Medulla oblongata (tissue), 1 donor: ENCODE results near the gene DENND1A.

Source experiments
- DNase-seq: peaks from one replicate; pipeline ENCODE4 v3.0.0-alpha.2; 2015; ENCODE audit errors: extremely low spot score

Gene DENND1A

DNA sequence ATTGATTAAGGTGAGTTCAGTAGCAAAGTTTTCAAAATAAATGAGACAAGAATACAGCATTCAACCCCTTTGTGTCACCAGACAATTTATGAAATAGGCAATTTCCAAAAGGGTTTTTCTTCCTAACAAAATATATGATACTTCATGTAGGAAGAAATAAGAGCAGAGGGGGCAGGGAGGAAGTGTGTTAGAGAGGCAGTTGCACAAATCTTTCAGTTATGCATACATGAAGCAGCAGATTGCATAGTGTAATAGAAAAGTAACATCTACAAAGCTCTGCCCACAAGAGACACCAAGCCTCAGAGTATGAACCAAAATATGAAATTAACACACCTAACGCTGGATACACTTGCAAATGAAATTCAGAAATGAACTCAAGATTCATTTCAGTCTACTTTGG is 157.0 kb downstream of the DENND1A start:
- no peak for DNase-seq

DNA sequence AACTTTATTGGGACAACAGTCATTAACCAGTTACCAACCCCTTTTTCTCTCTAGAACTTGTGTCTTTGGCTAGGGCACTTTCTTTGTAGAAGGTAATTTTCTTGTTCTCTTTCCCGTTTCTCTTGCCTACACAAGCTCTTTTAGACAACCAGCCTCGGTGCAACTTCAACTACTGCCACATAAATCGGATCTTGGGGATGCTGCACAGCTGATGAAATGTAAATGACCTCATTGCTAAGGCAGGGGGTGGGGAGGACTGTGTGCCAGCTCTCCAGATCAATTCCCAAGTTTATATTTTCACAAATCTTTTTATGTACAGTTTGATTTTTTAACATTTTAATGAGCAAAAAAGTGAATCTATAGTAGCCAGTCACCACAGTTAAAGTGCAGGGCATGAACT is 157.6 kb downstream of the DENND1A start:
- no peak for DNase-seq

DNA sequence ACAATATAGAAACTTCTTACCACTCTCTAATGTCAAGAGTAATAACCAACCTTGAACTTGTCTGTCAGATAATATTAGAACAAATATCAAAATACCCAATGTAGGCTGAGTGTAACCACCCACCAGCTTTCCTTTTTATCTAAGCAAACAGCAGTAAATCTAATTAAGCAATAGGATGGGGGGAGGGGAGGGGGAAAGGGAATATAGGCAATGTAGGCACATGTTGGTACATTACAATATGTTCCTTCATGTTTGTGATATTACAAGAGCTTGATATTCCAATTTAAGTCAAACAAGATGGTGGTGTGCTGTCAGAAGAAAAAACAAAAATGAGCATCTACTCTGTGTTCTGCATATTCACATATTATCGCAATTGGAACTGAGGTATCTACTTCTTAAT is 158.2 kb downstream of the DENND1A start:
- DNase-seq, result no peak

DNA sequence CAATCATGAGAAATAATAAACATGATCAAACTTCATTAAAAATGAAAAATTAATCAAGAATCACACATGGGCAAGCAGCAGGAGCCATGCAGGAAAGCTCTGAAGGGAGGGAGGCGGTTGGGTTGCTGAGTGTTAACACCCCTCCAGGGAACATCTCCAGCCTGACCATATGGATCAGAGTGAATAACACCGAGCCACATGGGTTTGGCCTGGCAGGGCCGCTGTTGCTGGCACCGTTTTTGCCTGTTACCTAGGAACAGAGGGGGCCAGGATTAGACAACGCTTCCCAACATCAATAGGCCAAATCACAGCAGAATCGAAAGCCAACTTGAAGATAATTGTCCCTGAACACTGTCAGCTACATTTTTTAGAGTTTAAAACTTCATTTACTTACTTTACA is 160.2 kb downstream of the DENND1A start:
- peak; percentile 38 for DNase-seq

DNA sequence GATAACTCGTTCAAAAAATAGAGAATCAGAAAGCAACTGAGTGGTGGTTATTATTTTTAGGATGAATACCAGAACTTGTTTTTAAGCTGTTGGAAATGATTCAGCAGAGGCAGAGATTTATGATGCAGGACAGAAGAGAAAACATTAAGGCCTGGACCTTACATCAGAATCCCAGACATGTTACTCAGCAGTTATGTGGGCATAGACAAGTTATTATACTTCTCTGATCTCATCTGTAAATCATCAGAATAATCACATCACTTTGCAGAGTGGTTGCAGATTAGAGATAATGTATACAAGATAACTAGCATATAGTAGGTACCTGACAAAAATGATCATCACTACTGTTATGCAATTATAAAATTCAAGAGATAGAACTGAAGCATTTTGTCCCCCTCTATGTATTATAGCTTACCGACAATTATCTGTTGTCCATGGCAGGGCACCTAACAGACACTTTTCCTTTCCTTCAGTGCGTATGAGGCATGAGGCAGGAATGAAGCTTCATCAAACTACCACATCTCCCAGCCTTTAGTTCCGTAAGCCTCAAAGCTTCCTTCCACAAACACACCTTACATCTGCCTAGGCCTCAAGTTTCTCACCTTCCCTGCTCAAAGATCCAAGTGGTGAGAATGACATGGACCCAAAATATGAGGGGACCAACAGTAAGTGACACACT is 165.9 kb downstream of the DENND1A start:
- no peak for DNase-seq

- DNase-seq, result no peak
Measured at GRCh38 chr9:123761905-123762605, 167.9 kb downstream of the DENND1A start.

DNA sequence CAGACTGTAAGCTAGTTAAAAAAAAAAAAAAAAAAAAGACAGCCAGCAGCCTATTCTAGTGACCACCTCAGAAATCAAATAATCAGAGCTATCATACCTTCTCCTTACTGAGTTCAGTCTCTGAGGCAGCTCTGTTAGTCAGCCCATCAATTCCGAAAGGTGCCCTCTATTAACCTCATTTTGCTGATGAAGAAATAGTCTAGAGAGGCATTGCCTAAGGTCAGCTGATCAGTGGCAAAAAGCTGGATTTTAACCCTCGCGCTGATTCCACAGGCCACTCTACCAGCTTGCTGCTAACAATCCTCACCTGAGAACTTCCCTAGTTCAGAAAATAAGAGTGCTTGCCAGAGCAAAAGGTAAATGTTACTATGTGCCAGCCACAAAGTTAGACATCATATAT is 172.0 kb downstream of the DENND1A start:
- DNase-seq, result no peak

DNA sequence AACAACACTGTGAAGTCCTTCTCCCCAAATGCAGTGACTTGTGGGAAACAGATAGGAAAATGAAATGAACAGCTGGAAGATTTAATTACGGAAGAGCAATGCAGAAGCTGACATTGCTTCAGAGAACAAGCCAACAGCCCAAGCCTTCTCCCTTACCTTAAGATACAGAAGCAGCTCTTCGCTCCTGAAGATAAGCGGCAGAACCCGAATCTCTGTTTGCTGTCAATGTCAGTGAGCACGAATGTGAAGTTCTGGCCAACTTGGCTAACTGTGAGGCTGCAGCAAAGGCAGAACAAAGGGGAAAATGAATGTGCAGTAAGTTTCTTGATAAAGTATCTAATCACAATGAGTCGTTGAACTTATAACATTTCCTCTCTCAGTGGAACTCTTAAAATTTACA is 172.4 kb downstream of the DENND1A start:
- DNase-seq, result no peak

DNA sequence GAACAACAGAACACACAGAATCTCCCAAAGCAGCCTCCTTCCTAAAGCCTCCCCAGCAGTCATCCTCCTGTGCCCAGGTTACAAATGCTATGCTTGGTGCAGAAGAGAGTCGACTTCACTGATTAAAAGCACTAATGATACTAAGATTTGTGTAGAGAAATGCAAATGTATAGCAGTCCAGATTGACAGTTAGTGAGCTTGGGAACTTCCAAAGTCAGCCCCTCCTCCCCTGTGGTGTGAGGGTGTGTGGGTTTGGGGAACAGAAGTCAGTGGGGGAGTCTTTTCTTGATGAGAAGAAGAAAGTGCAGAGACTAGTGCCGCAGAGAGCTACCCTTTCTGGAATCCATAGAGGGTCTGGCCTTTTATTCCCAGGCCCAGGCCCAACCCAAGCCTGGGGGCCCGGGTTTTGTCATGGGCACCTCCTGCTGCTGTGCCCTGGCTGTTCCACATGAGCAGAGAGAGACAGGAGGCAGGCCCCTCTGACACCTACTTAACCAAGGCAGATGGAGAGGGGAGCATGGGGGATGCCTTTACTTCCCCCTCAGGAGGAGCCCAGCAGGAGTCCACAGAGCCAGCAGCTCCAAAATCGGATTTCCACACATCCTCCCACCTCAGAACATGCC is 173.3 kb downstream of the DENND1A start:
- no peak for DNase-seq

DNA sequence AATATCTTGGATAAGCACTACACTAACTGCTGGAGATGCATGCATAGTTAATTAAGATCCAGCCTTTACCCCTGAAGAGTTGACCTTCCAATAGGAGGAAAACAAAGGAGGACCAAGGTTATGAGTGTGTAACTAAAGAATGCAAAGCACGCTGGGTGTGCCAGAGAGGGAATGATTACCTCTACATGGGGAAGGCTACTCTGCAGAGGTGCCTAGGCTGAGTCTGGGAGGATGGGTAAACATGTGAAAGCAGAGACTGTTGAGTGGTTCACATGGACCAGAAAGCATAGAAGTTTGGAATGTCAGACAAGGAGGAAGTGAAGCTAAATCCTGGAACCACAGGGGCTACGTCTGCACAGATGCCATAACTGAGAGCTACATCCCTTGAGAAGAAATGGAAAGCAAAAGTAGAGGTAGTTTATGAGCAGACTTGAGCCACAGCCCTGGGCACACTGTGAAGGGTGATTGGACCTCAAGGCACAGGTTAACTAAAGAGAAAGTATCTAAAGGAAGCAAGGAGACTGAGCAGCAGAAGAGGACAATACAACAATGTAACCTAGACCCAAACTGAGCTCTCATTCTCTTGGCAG is 176.2 kb downstream of the DENND1A start:
- no peak for DNase-seq

DNA sequence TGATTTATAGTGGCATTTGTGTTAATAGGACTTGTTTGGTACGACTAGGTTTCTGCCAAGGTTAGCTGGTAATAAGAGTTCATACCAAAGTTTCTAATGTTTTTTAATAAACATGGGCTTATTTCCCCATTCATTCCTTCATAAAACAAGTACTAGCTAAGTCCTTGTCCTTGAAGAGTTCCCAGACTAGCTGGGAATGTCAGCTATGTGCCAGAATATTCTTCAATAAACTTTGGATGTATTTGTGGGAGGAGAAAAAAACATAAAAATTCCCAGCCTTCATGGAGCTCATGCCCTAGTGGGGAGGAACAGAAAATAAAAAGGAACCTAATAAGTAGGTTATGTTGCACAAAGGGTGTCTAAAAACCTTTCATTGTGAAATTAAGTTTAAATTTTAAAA is 176.9 kb downstream of the DENND1A start:
- DNase-seq, result no peak

DNA sequence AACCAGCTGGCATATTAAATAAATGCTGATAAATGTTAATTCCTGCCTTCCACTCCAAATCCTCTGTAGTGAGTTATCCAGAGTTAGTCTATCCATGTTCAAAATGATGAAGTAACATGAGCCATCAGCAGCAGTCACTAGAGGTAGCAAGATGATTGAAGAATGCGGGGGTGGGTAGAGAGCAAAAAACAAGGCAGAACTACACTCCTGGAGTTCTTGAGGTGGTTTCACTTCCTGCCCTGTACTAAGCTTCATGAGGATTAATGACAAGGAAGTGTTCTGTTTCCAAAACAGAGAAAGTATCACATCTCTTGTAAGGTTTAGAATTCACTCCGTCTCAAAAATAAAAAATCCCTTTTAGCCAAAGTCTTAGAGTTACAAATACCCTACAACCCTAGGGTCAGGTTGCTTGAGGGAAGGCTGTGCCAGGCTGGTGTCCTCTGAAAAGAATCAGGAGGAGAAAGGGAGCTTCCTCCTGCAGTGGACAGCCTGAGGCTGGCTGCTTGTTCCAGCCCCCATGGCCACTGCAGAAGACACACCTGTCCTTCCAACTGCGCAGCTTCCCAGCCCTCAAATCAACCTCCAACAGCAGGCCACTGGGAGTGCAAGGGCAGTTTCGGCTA is 180.2 kb downstream of the DENND1A start:
- DNase-seq, result peak; percentile 65

DNA sequence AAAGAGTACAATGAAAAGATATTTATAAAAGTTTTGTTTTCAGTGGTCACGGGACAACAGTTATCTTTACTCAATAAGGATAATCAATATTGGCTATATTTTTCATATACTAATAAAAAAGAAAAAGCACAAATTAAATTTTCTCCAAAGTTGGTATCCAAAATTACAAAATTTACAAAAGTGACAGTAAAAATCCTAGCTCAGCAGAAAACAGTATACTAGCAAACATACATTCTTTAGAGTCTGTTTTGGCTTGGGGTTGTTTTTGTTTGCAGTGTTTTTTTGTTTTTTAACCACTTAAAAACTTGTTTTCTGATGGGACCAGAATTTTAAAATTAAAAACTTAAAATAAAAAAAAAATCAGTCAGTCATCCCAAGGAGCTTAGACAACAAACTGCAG is 183.2 kb downstream of the DENND1A start:
- DNase-seq, result no peak

- DNase-seq, result no peak
Measured at GRCh38 chr9:123745933-123746332, 184.0 kb downstream of the DENND1A start.

DNA sequence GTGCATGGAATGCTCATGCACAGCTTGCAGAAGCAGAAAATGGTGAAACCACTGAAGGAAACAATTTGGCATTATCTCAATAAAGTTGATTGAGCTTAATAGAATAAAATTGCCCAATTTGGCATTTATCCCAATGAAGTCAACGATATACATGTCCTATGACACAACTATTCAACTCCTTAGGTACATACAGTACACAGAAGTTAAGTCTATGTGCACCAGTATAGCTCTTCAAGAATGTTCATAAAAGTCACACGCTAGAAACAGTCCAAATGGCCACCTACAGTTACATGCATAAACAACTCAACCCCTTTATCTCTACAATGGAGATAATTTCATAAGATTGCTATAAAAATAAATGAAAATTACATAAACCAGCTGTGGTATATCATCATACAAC is 184.5 kb downstream of the DENND1A start:
- DNase-seq, result no peak

- DNase-seq, result no peak
Measured at GRCh38 chr9:123743737-123744136, 186.2 kb downstream of the DENND1A start.

GRCh38 chr9:123742009-123742767 is 187.7 kb downstream of the DENND1A start:
- peak; percentile 73 for DNase-seq

GRCh38 chr9:123741214-123741613 is 188.7 kb downstream of the DENND1A start:
- no peak for DNase-seq

- no peak for DNase-seq
Measured at GRCh38 chr9:123739902-123740301, 190.0 kb downstream of the DENND1A start.

GRCh38 chr9:123739387-123739786 is 190.5 kb downstream of the DENND1A start:
- DNase-seq, result no peak

DNA sequence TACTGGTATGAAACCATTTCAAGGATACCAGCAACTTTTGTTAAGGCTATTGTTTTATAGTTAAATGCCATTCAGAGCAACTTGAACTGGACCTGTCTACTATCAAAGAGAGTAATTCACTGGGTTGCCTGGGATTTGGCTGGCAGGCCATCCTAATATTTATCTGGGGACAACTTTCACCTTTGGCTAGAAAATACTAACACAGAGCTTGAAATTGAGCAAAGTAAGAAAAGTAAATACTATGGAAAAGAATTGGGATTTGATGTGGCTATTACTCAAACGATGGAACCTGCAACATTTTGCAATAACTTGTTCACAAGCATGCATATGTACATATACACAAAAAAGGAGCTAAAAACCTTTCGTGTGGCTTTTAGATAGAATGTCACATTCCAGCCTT is 191.3 kb downstream of the DENND1A start:
- no peak for DNase-seq

GRCh38 chr9:123735376-123735775 is 194.6 kb downstream of the DENND1A start:
- DNase-seq, result no peak
